Measurements from ENCODE around the gene NR2F1-AS1. TPM values are rescaled to one million over a fixed set of nuclear protein-coding genes. Genes with fewer than 3 reads are reported as not detected.

NR2F1-AS1 gene
- total RNA-seq, 2 experiments from 2014 or later: not detected

GRCh38 chr5:93577854-93578812 is 2.9 kb downstream of the NR2F1-AS1 start:
- peaks cover 16% of the 10 kb centered on the region for H3K4me1 Mint-ChIP-seq (ENCODE audit: low read depth)
- H3K4me3 Mint-ChIP-seq: no peak overlapping the region
- CTCF ChIA-PET: interaction anchor here (0.8 to 1.6 kb wide), 3 partner anchors 31 to 241 kb away, joined by 3 to 6 read pairs (median 3); no protein-coding TSS in a partner anchor
- peaks cover 68% of the 10 kb centered on the region for H3K27me3 Mint-ChIP-seq (ENCODE audit: low read depth)
- no peaks in the 10 kb centered on the region for H3K9me3 Mint-ChIP-seq (ENCODE audit: insufficient read depth)
- DNase-seq (no peak), ATAC-seq (no peak)
- H3K36me3 Mint-ChIP-seq (ENCODE audit: low read depth): no peaks in the 10 kb centered on the region
- H3K27ac Mint-ChIP-seq: no peak overlapping the region
- POLR2A ChIA-PET: no interaction called here

DNA sequence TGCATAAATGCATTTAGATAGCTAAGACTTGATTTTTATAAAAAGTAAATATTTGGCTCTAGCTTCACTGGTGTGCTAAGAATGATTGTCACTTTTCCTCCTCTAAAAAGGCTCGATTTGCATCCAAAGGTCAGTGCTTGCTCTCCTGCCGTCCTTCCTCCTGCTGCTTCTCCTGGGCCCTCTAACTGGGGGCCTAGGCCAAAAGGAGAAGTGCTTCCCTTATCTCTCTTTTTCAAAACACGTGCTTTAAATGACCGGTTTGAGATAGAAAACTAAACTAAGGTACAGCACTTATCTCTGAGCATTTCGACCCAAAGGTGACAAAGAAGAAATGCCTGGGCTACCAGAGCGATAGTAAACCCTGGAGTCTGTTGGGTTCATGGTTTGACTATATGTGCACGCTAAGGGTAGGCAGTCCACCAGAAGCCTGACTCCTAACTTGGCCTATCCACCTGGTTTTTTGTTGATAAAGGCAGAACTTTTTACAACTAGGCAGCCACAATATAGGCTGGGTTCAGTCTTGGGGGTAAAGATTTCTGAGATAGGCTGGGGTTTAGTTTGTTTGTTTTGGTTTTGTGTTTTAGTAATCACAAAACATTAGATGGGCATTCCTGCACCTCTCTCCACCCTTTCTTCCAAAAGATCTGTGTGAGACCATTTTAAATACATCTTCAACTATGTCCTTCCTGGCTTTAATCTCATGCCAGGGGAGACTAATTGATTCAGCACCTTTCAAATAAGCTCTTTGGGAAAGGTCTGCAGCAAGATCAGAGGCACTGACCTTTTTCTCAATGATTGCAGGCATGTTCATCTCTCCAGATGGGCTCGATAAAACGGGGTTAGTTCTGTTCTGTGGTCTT is 3.8 kb downstream of the NR2F1-AS1 start:
- H3K27me3 Mint-ChIP-seq (ENCODE audit: low read depth): peaks cover 76% of the 10 kb centered on the region
- H3K4me1 Mint-ChIP-seq (ENCODE audit: low read depth): peaks cover 17% of the 10 kb centered on the region
- no peak for DNase-seq
- ChIA-PET CTCF (no interaction called here), POLR2A (no interaction called here)
- peaks cover 4% of the 10 kb centered on the region for H3K36me3 Mint-ChIP-seq (ENCODE audit: low read depth)
- ATAC-seq: no peak
- H3K4me3 Mint-ChIP-seq: no peak overlapping the region
- no peak overlapping the region for H3K27ac Mint-ChIP-seq
- no peaks in the 10 kb centered on the region for H3K9me3 Mint-ChIP-seq (ENCODE audit: insufficient read depth)

DNA sequence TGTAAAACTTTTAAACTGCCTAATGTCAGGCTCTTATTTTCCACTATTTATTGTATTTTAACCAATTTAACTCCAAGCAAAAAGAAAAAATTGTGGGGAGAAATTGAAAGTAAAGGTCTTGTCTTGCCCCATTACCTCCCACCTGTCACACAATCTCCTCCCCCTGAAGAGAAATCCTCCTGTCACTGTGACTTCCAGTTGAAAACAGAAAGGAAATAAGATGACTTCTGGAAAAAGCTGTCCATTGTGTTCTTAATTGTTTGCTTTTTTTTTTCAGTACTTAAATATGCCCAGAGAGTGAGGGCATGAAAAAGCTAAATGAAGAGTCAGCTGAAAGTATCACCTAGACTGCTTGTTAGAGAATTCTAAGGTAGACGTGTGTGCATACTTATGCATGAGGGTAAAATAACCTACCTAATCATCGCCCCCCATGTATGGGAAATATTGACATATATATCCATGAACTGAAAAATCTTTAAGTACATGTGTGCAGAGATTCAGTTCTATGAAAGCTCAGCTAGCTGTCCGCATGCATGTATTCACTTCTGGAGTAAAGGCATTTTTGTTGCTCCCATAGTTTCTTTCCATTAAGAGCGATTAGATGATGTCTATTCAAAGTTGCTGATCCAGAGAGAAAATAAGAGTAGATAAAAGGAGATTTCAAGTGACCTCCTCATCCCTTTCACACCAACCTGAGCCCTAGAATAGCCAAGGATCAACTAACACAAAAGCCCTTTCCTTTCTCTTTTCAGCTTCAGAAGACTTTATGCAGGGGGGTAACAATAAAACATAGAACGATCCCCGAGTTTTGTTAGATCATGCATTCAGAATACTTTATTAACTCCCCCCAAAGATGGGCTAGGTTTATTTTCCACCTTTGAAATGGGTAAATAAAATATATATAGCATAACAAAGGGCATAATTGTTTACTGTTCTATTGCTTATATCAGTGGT is 5.3 kb downstream of the NR2F1-AS1 start:
- Mint-ChIP-seq H3K4me3 (no peak overlapping the region), H3K27ac (no peak overlapping the region), H3K27me3 (ENCODE audit: low read depth) (peaks cover 86% of the 10 kb centered on the region), H3K36me3 (ENCODE audit: low read depth) (peaks cover 6% of the 10 kb centered on the region), H3K4me1 (ENCODE audit: low read depth) (peaks cover 22% of the 10 kb centered on the region), H3K9me3 (ENCODE audit: insufficient read depth) (no peaks in the 10 kb centered on the region)
- POLR2A ChIA-PET: no interaction called here
- CTCF ChIA-PET: no interaction called here
- no peak for DNase-seq
- ATAC-seq: no peak

GRCh38 chr5:93574491-93575305 is 6.3 kb downstream of the NR2F1-AS1 start:
- Mint-ChIP-seq H3K4me1 (ENCODE audit: low read depth) (peaks cover 12% of the 10 kb centered on the region), H3K4me3 (no peak overlapping the region), H3K27me3 (ENCODE audit: low read depth) (peaks cover 81% of the 10 kb centered on the region), H3K27ac (no peak overlapping the region), H3K36me3 (ENCODE audit: low read depth) (peaks cover 6% of the 10 kb centered on the region), H3K9me3 (ENCODE audit: insufficient read depth) (no peaks in the 10 kb centered on the region)
- DNase-seq (no peak), ATAC-seq (no peak)
- CTCF ChIA-PET: no interaction called here
- POLR2A ChIA-PET: no interaction called here

DNA sequence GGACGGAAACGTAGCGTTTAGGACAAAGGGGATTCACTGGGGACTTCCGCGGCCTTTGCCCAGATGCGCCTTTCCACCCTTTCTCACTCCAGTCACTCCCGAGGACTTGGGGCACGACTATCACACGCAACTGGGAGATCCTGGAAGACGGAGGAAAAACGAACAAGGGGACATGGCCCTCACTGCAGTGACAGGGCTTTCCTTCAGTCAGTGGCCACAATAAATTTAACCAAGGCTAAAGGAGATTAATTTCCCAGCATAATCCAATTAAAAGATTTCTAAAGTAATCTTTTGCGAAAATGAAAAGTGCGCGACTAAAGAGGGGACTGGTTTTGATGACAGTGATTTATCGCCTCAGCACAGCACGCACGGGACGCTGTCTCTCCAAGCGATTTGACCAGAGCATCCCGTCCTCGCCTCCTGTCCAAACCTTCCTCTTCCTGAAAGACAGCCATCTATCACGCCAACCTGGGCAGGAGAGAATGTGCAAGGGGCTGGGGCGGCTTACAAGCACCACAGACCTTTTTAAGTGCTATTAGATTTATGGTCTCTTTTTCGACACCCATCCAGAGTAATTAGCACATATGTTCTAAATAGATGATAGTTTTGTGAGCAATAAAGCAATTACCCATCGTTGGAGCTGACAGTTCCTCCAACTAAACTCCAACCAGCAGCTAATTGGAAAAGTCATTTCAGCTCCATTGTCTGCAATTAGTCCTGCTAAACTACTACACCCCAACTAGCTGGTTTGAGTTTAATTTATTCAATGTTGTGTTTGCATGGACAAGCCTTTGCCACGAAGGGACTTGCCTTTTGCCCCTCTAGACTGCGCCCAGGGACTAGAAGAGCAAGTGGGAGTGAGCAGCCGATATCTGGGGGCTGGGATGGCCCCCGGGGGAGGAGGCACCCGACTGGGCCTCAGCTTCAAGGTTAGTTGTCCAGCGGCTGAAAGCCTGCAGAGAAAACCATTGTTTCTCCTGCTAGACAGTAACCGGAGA is 7.4 kb downstream of the NR2F1-AS1 start:
- Mint-ChIP-seq H3K9me3 (ENCODE audit: insufficient read depth) (no peaks in the 10 kb centered on the region), H3K27ac (peak overlapping the region; percentile 49), H3K27me3 (ENCODE audit: low read depth) (peaks cover 88% of the 10 kb centered on the region), H3K4me1 (ENCODE audit: low read depth) (peaks cover 10% of the 10 kb centered on the region), H3K36me3 (ENCODE audit: low read depth) (peaks cover 6% of the 10 kb centered on the region), H3K4me3 (peak overlapping the region; percentile 38)
- POLR2A ChIA-PET: no interaction called here
- CTCF ChIA-PET: interaction anchor here (1.3 kb wide), 1 partner anchor 228 kb away, joined by 4 read pairs; no protein-coding TSS in a partner anchor
- DNase-seq: no peak
- ATAC-seq: no peak

DNA sequence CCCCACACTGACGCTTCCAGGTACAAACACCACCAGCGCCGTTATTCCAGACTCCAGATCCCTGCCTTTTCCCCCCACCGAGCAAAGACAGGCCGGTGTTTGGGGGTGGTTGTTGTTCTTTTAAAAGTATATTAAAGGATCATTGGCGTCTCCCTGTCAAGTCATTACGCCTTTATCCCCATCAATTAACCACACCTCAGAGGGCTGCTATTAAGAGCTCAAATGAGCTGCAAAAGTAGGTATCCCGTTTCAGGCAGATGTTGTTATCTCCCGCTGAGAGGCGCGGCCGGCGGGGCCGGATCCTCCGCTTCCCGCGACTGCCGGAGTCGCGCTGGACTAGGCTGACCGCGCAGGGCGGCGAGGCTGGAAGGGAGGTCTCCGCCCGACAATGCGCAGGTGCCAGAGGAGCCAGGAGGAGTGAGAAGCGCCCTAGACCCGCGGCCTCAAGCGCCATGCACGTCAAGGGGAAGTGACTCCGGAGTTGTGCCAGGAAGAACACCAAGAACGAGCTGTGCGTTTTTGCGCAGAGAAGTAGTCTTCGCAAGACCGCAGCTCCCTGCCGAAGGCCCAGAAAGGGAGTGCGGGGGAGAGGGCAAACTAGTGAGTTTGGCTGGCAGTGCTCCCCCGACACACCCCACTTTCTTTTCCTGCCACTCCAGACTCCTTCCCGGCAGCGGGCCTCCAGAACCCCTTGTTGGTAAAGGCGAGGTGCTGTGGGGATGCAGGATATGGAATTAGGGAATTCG is 8.2 kb downstream of the NR2F1-AS1 start:
- ChIA-PET CTCF (interaction anchor here (1.3 kb wide), 1 partner anchor 228 kb away, joined by 4 read pairs; no protein-coding TSS in a partner anchor), POLR2A (no interaction called here)
- Mint-ChIP-seq H3K4me3 (peak overlapping the region; percentile 26), H3K4me1 (ENCODE audit: low read depth) (peaks cover 10% of the 10 kb centered on the region), H3K9me3 (ENCODE audit: insufficient read depth) (no peaks in the 10 kb centered on the region), H3K27me3 (ENCODE audit: low read depth) (peaks cover 83% of the 10 kb centered on the region), H3K27ac (no peak overlapping the region), H3K36me3 (ENCODE audit: low read depth) (peaks cover 6% of the 10 kb centered on the region)
- DNase-seq (no peak), ATAC-seq (no peak)

- Mint-ChIP-seq H3K4me3 (peak overlapping the region; percentile 35), H3K4me1 (ENCODE audit: low read depth) (peaks cover 10% of the 10 kb centered on the region), H3K27ac (peak overlapping the region; percentile 63), H3K27me3 (ENCODE audit: low read depth) (peaks cover 81% of the 10 kb centered on the region), H3K9me3 (ENCODE audit: insufficient read depth) (no peaks in the 10 kb centered on the region), H3K36me3 (ENCODE audit: low read depth) (peaks cover 6% of the 10 kb centered on the region)
- CTCF ChIA-PET: interaction anchor here (0.8 to 1.1 kb wide), 3 partner anchors 8 to 35 kb away, joined by 3 to 4 read pairs (median 3); partner anchors contain the start of gene NR2F1-AS1
- DNase-seq: no peak
- ATAC-seq: no peak
- POLR2A ChIA-PET: no interaction called here
Measured at GRCh38 chr5:93572101-93572607, 8.9 kb downstream of the NR2F1-AS1 start.

GRCh38 chr5:93571114-93571949 is 9.7 kb downstream of the NR2F1-AS1 start:
- ChIA-PET POLR2A (no interaction called here), CTCF (interaction anchor here (0.7 to 1.1 kb wide), 4 partner anchors 9 to 1321 kb away, joined by 3 to 4 read pairs (median 3); partner anchors contain the start of gene NR2F1-AS1)
- no peak for DNase-seq
- H3K9me3 Mint-ChIP-seq (ENCODE audit: insufficient read depth): no peaks in the 10 kb centered on the region
- H3K27ac Mint-ChIP-seq: peak overlapping the region; percentile 63
- H3K36me3 Mint-ChIP-seq (ENCODE audit: low read depth): peaks cover 6% of the 10 kb centered on the region
- peak overlapping the region; percentile 35 for H3K4me3 Mint-ChIP-seq
- peaks cover 10% of the 10 kb centered on the region for H3K4me1 Mint-ChIP-seq (ENCODE audit: low read depth)
- H3K27me3 Mint-ChIP-seq (ENCODE audit: low read depth): peaks cover 74% of the 10 kb centered on the region
- no peak for ATAC-seq
